PFSK-1 (cell line): ENCODE data around the gene THYN1.

Source experiments
- FOXP2 ChIP-seq: optimal IDR thresholded peaks from 2 replicates; pipeline ENCODE3; 2011; ENCODE audit warnings: borderline replicate concordance, control low read depth, inconsistent platforms; ENCODE audit not compliant: insufficient read depth; ENCODE audit errors: extremely low read length, extremely low read depth
- POLR2AphosphoS5 ChIP-seq: IDR thresholded peaks from 2 replicates; pipeline ENCODE4 v1.6.1; 2012; ENCODE audit warnings: low read depth, mild to moderate bottlenecking, control low read depth, low read length, moderate library complexity
- REST ChIP-seq, 2 experiments: IDR thresholded peaks; 2 replicates each; pipeline versions ENCODE4 v1.6.1 to v1.8.0; 2011 to 2012; ENCODE audit warnings: low read depth in 2 of 2, low read length in 2 of 2, control low read depth in 1 of 2, inconsistent platforms in 1 of 2, mild to moderate bottlenecking in 1 of 2, moderate library complexity in 1 of 2; ENCODE audit not compliant: insufficient read depth in 1 of 2
- SIN3A ChIP-seq: IDR thresholded peaks from 2 replicates; pipeline ENCODE4 v1.6.1; 2012; ENCODE audit warnings: mild to moderate bottlenecking, low read length, moderate library complexity, borderline replicate concordance; ENCODE audit not compliant: insufficient read depth
- TAF1 ChIP-seq: IDR thresholded peaks from 2 replicates; pipeline ENCODE4 v1.6.1; 2012; ENCODE audit warnings: low read length, control low read depth, borderline replicate concordance; ENCODE audit not compliant: insufficient read depth

The THYN1 gene

GRCh38 chr11:134273317-134273712, 20.2 kb upstream of the THYN1 start:
- TF ChIP-seq FOXP2: no peak
- no peak for TF ChIP-seq TAF1
- TF ChIP-seq REST (IDR thresholded peaks at IDR 0.05; ENCODE audit: insufficient read depth in 1 of 2, low read depth in 2 of 2, low read length in 2 of 2): no peak
- TF ChIP-seq POLR2AphosphoS5: no peak
- no peak for TF ChIP-seq SIN3A

GRCh38 chr11:134272381-134273316, 19.5 kb upstream of the THYN1 start:
- TF ChIP-seq REST (IDR thresholded peaks at IDR 0.05; ENCODE audit: insufficient read depth in 1 of 2, low read depth in 2 of 2, low read length in 2 of 2) (no peak), TAF1 (no peak), POLR2AphosphoS5 (no peak), FOXP2 (no peak), SIN3A (no peak)

GRCh38 chr11:134271978-134272377, 18.8 kb upstream of the THYN1 start:
- TF ChIP-seq FOXP2: no peak
- TF ChIP-seq POLR2AphosphoS5: no peak
- no peak for TF ChIP-seq REST (IDR thresholded peaks at IDR 0.05; ENCODE audit: insufficient read depth in 1 of 2, low read depth in 2 of 2, low read length in 2 of 2)
- TF ChIP-seq SIN3A: no peak
- no peak for TF ChIP-seq TAF1

- no peak for TF ChIP-seq TAF1
- TF ChIP-seq REST (IDR thresholded peaks at IDR 0.05; ENCODE audit: insufficient read depth in 1 of 2, low read depth in 2 of 2, low read length in 2 of 2): no peak
- no peak for TF ChIP-seq FOXP2
- TF ChIP-seq SIN3A: no peak
- no peak for TF ChIP-seq POLR2AphosphoS5
These were observed 17.1 kb upstream of the THYN1 start for GRCh38 chr11:134270250-134270714.
